T47D (cell line): Measurements from ENCODE around the gene PTPRR.
"Not testable (repeated sequence)": the region's sequence is repeated elsewhere in the genome, so short reads cannot be mapped to it uniquely, and the experiment has no call there.

Experiments
- DNase-seq, 2 experiments: peaks; one replicate each; pipeline versions ENCODE4 v3.0.0 to v3.0.0-alpha.2; 2011 to 2012; ENCODE audit warnings: low read depth in 1 of 2, low spot score in 1 of 2
- JUND ChIP-seq: IDR thresholded peaks from 2 replicates; pipeline ENCODE4 v1.6.1; 2012; ENCODE audit warnings: low read depth
- in situ Hi-C: cut with HindIII; loops from 2 replicates; pipeline ENCODE4 v1.10.0; 2016; ENCODE audit warnings: low sequenced_read_pairs, low pct_unique_long_range_greater_than_20kb

The PTPRR gene

GRCh38 chr12:70739756-70740155 lies 180.8 kb downstream of the PTPRR start:
- in situ Hi-C loops = no loop called here
- no peak for TF ChIP-seq JUND
- no peak for DNase-seq

- in situ Hi-C loops = no loop called here
- no peak for TF ChIP-seq JUND
Observed at GRCh38 chr12:70736351-70737133, 184.0 kb downstream of the PTPRR start.

DNA sequence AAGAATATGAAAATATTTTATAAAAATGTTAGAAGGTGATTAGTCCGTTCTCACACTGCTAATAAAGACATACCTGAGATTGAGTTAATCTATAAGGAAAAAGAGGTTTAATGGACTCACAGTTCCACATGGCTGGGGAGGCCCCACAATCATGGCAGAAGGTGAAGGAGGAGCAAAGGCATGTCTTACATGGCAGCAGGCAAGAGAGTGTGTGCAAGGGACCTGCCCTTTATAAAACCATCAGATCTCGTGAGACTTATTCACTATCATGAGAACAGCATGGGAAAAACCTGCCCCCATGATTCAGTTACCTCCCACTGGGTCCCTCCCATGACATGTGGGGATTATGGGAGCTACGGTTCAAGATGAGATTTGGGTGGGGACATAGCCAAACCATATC lies 185.3 kb downstream of the PTPRR start:
- in situ Hi-C loops, DNase-seq: not testable (repeated sequence)

More at GRCh38 chr12:70736351-70737133, 184.0 kb downstream of the PTPRR start:
- no peak for DNase-seq

- peak; percentile 72 to 86 for DNase-seq
- TF ChIP-seq JUND = no peak
- in situ Hi-C loops = no loop called here
Observed at GRCh38 chr12:70733385-70733784, 187.2 kb downstream of the PTPRR start.

GRCh38 chr12:70732287-70732686 lies 188.3 kb downstream of the PTPRR start:
- in situ Hi-C loops = no loop called here
- TF ChIP-seq JUND = no peak
- DNase-seq = no peak

- in situ Hi-C loops = no loop called here
- no peak for TF ChIP-seq JUND
- DNase-seq = no peak
Observed at GRCh38 chr12:70730675-70731180, 189.8 kb downstream of the PTPRR start.

DNA sequence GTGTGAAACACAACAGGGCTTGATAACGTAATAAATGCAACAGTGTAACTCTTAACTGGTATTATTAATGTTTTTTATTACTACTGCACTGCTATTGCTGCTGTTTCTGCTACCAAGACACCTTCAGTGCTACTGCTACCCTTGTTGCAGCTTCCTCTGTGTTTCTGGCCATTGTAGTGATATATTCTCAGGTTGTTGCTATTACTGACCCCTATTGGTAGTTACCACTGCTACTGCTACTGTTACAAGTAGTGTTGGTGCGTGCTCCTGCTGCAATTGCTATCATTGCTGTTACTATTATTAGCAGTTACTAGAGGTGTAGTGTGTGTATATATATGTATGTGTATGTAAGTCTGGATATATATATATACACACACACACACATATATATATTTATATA lies 196.1 kb downstream of the PTPRR start:
- TF ChIP-seq JUND = no peak
- DNase-seq = peak in 1 of 2 experiments; percentile 29
- in situ Hi-C loops = no loop called here

- in situ Hi-C loops = no loop called here
- no peak for TF ChIP-seq JUND
- DNase-seq = no peak
Observed at GRCh38 chr12:70722584-70723343, 197.8 kb downstream of the PTPRR start.

DNA sequence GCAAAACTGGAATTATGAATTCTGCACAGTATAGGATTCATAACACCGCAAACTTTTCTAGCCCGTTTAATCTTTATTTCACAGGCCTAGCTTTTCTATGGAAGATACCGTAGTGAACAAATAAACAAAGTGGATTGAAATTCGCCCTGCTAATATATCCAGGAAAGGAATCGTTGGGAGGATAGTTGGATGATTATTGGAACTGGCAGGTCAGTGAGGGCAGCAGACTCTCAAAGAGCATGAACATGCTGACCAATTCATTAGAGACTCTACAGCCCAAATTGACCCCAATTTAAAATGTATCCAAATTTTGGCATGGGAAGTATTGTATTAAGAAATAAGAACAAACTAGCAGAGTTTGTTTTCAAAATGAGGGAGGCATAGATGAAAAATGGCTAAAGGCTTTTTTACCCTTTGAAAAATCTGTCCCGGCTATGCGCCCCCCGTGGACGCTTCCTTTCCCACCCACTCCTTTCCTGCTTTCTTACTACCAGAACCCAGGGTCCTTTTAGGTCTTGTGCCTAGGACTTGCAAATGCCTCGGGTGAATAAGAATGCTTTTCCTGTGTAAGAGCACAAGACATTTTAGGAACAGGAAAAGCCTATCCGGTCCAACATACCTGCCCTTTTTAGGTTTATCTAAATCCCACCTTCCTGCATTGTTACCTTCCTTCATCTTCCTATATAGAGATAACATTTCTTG lies 198.7 kb downstream of the PTPRR start:
- no peak for DNase-seq
- no peak for TF ChIP-seq JUND
- in situ Hi-C loops = no loop called here

- no peak for TF ChIP-seq JUND
- in situ Hi-C loops = no loop called here
- DNase-seq = no peak
Observed at GRCh38 chr12:70721216-70721615, 199.3 kb downstream of the PTPRR start.

GRCh38 chr12:70719672-70720420 lies 200.7 kb downstream of the PTPRR start:
- peak in 1 of 2 experiments; percentile 30 for DNase-seq
- in situ Hi-C loops = no loop called here
- no peak for TF ChIP-seq JUND

DNA sequence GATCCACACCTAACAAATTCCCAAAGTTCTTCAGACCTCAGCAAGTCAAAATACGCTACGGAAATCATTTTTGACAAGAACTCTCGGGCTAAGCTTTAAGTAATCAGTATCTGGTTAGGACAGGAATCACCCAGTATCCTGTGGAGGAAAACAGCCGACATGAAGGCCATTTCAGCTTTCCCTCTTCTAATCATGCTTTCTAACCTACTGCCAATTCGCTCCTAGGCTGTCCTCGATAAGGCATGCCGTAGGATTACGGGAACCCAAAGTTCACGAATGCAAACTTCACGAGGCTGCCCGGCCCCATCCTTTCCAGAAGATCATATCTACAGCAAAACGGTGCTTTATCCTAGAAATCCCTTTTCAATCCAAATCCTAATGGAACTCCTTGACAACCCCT lies 201.5 kb downstream of the PTPRR start:
- DNase-seq = no peak
- in situ Hi-C loops = no loop called here
- TF ChIP-seq JUND = no peak

DNA sequence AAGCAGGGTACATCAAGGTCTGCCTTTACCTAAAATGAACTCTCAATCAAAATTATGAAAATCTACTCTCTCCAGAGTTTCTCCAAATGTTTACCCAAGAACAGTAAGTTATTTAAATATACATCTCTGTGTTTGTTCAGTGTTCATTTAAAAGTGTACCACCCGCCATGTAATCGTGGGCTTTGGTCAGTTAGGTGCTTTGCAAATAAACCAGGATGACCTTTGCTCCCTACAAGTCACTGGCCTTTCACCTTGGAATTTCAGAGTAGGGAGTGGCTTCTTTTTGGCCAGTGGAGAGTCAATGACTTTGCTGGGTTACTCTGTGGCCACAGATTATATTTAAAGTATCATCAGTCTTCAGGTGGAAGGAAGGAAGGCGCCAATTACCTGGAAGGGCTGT lies 208.7 kb downstream of the PTPRR start:
- in situ Hi-C loops = no loop called here
- no peak for TF ChIP-seq JUND
- DNase-seq = no peak
